ENCODE measurements around the gene PLAAT4.
A peak's percentile ranks its signal among the peaks of the same experiment; 100 is the strongest.

The PLAAT4 gene

GRCh38 chr11:63592975-63593395, 56.4 kb downstream of the PLAAT4 start:
- Histone ChIP-seq H3K9ac (ENCODE audit: low read length) (no peak overlapping the region), H3K36me3 (ENCODE audit: control insufficient read depth in 1 of 2, insufficient read depth in 2 of 2, low read depth in 1 of 2, low read length in 2 of 2) (peaks cover 29 to 68% of the 10 kb centered on the region in 2 experiments)

GRCh38 chr11:63595296-63595695, 58.7 kb downstream of the PLAAT4 start:
- H2BK5ac ChIP-seq (ENCODE audit: low read depth, low read length, poor library complexity, severe bottlenecking): no peak overlapping the region
- no peak overlapping the region for H2BK120ac ChIP-seq (ENCODE audit: low read depth, low read length)
- H4K91ac ChIP-seq (ENCODE audit: low read length): no peak overlapping the region
- H2BK15ac ChIP-seq (ENCODE audit: low read depth, poor library complexity, severe bottlenecking): no peak overlapping the region
- H3K18ac ChIP-seq (ENCODE audit: low read depth in 1 of 2, low read length in 2 of 2): no peak overlapping the region
- no peak overlapping the region for H3K23ac ChIP-seq (ENCODE audit: low read length in 2 of 2)
- H3K4ac ChIP-seq (ENCODE audit: low read depth in 1 of 2, low read length in 2 of 2): no peak overlapping the region
- H3K4me2 ChIP-seq (ENCODE audit: low read length, poor library complexity, severe bottlenecking): no peak overlapping the region
- peak overlapping the region; percentile 31 for H3K27ac ChIP-seq (ENCODE audit: low read length, poor library complexity, severe bottlenecking)
- H3K4me1 ChIP-seq (ENCODE audit: control insufficient read depth, insufficient read depth, low read depth, low read length): peaks cover 19% of the 10 kb centered on the region
- peak overlapping the region; percentile 35 for H2AK5ac ChIP-seq (ENCODE audit: low read length, severe bottlenecking)
- H2BK12ac ChIP-seq (ENCODE audit: low read length in 2 of 2): no peak overlapping the region
- H3K36me3 ChIP-seq (ENCODE audit: control insufficient read depth in 1 of 2, insufficient read depth in 2 of 2, low read depth in 1 of 2, low read length in 2 of 2): peaks cover 14 to 62% of the 10 kb centered on the region in 2 experiments
- H3K9me3 ChIP-seq (ENCODE audit: control insufficient read depth, low read length): no peaks in the 10 kb centered on the region
- no peaks in the 10 kb centered on the region for H3K27me3 ChIP-seq (ENCODE audit: control insufficient read depth in 1 of 2, insufficient read depth in 1 of 2, low read length in 2 of 2)
- no peak overlapping the region for H4K8ac ChIP-seq (ENCODE audit: low read length)
- 88% methylated on average over 4 of the region's 4 CpGs for WGBS
- H3K14ac ChIP-seq (ENCODE audit: low read length in 2 of 2): no peak overlapping the region
- no peak for DNase-seq
- no peak overlapping the region for H2AFZ ChIP-seq (ENCODE audit: low read depth, low read length)
- H3K4me3 ChIP-seq (ENCODE audit: insufficient read depth in 1 of 2, low read depth in 1 of 2, low read length in 2 of 2): no peak overlapping the region
- no peak overlapping the region for H3K9ac ChIP-seq (ENCODE audit: low read length)
- peaks cover 35% of the 10 kb centered on the region for H3K79me1 ChIP-seq (replicated peaks; ENCODE audit: low read length, poor library complexity, severe bottlenecking)

More at GRCh38 chr11:63592975-63593395, 56.4 kb downstream of the PLAAT4 start:
- H2AK5ac ChIP-seq (ENCODE audit: low read length, severe bottlenecking): no peak overlapping the region
- H3K4me3 ChIP-seq (ENCODE audit: insufficient read depth in 1 of 2, low read depth in 1 of 2, low read length in 2 of 2): no peak overlapping the region
- H2AFZ ChIP-seq (ENCODE audit: low read depth, low read length): no peak overlapping the region
- no peak overlapping the region for H3K4me2 ChIP-seq (ENCODE audit: low read length, poor library complexity, severe bottlenecking)
- H4K91ac ChIP-seq (ENCODE audit: low read length): no peak overlapping the region
- no peak overlapping the region for H2BK12ac ChIP-seq (ENCODE audit: low read length in 2 of 2)
- DNase-seq: no peak
- H2BK15ac ChIP-seq (ENCODE audit: low read depth, poor library complexity, severe bottlenecking): no peak overlapping the region
- no peak overlapping the region for H3K27ac ChIP-seq (ENCODE audit: low read length, poor library complexity, severe bottlenecking)
- no peak overlapping the region for H3K14ac ChIP-seq (ENCODE audit: low read length in 2 of 2)
- H3K18ac ChIP-seq (ENCODE audit: low read depth in 1 of 2, low read length in 2 of 2): no peak overlapping the region
- H3K9me3 ChIP-seq (ENCODE audit: control insufficient read depth, low read length): no peaks in the 10 kb centered on the region
- peaks cover 32% of the 10 kb centered on the region for H3K79me1 ChIP-seq (replicated peaks; ENCODE audit: low read length, poor library complexity, severe bottlenecking)
- no peak overlapping the region for H2BK5ac ChIP-seq (ENCODE audit: low read depth, low read length, poor library complexity, severe bottlenecking)
- no peak overlapping the region for H3K4ac ChIP-seq (ENCODE audit: low read depth in 1 of 2, low read length in 2 of 2)
- no peaks in the 10 kb centered on the region for H3K27me3 ChIP-seq (ENCODE audit: control insufficient read depth in 1 of 2, insufficient read depth in 1 of 2, low read length in 2 of 2)
- peaks cover 7% of the 10 kb centered on the region for H3K4me1 ChIP-seq (ENCODE audit: control insufficient read depth, insufficient read depth, low read depth, low read length)
- 72% methylated on average over 4 of the region's 4 CpGs for WGBS
- H2BK120ac ChIP-seq (ENCODE audit: low read depth, low read length): no peak overlapping the region
- no peak overlapping the region for H4K8ac ChIP-seq (ENCODE audit: low read length)
- no peak overlapping the region for H3K23ac ChIP-seq (ENCODE audit: low read length in 2 of 2)

All from mesenchymal stem cell (in vitro differentiated cells and primary cell).